Esophagus squamous epithelium (tissue), 5 donors: ENCODE results near the gene TERC. TPM values are rescaled to one million over a fixed set of nuclear protein-coding genes. Genes with fewer than 3 reads are reported as not detected.
A peak's percentile ranks its signal among the peaks of the same experiment; 100 is the strongest.

Experiments used
- DNase-seq: peaks from one replicate; lab custom pipeline; 2025; lab: John Stamatoyannopoulos, UW
- H3K27ac ChIP-seq, 4 donors: fragments of 200-600 bp; sonication (generic); one replicate each; pipeline ENCODE4 v1.5.1; 2016 to 2019; ENCODE audit warnings: mild to moderate bottlenecking in 1 of 4
- H3K27me3 ChIP-seq, 4 donors: fragments of 200-600 bp; sonication (generic); 1 replicate in 3 of 4; 2 replicates in 1 of 4; pipeline versions ENCODE4 v1.5.1 to v1.6.0; 2017 to 2021; ENCODE audit warnings: antibody characterized with exemption in 1 of 4
- H3K36me3 ChIP-seq, 3 donors: fragments of 200-600 bp; sonication (generic); one replicate each; pipeline ENCODE4 v1.5.1; 2016 to 2019
- H3K4me1 ChIP-seq, 3 donors: fragments of 200-600 bp; sonication (generic); one replicate each; pipeline ENCODE4 v1.5.1; 2017 to 2019
- H3K4me3 ChIP-seq, 4 donors: fragments of 200-600 bp; sonication (generic); 1 replicate in 3 of 4; 2 replicates in 1 of 4; pipeline ENCODE4 v1.5.1; 2016 to 2019; ENCODE audit warnings: mild to moderate bottlenecking in 2 of 4, moderate library complexity in 1 of 4
- H3K9me3 ChIP-seq, 3 donors: fragments of 200-600 bp; sonication (generic); one replicate each; pipeline ENCODE4 v1.5.1; 2016 to 2019
- POLR2A ChIP-seq, 4 donors: fragments of 450-650 bp; IDR thresholded peaks; one replicate each; pipeline ENCODE4 v1.6.1; 2017; ENCODE audit warnings: antibody characterized with exemption in 4 of 4, mild to moderate bottlenecking in 4 of 4, moderate library complexity in 3 of 4
- WGBS, 2 donors: methylation state at CpG; one replicate each; pipeline ENCODE4 v1.1.5; 2018; 5-methylcytosine and 5-hydroxymethylcytosine counted together
- intact Hi-C: fragments of 100-400 bp; cut with DNase I; formaldehyde crosslinking; loops from one replicate; pipeline ENCODE4 v1.15.0; 2022
- total RNA-seq, 4 donors: library from RNA; depleted of rRNA; stranded (reverse); fragments of >200 nt; gene quantifications; one replicate each; pipeline ENCODE4 v1.1.0, GENCODE V29; 2016
- TF ChIP-seq, protein P1 (sequence below), 6 experiments: fragments of 450-650 bp in 4 of 6; fragments of 200-600 bp in 2 of 6; sonication (generic) in 2 of 6; IDR thresholded peaks; one replicate each; pipeline ENCODE4 v1.5.1; 2016 to 2019; ENCODE audit warnings: antibody characterized with exemption in 6 of 6, mild to moderate bottlenecking in 4 of 6, moderate library complexity in 4 of 6
- donor health status: DM: yes; HTN: yes; CAD: no.

Gene TERC
- total RNA-seq, 4 donors from 2014 or later = 120 to 221 (median 166) TPM

DNA sequence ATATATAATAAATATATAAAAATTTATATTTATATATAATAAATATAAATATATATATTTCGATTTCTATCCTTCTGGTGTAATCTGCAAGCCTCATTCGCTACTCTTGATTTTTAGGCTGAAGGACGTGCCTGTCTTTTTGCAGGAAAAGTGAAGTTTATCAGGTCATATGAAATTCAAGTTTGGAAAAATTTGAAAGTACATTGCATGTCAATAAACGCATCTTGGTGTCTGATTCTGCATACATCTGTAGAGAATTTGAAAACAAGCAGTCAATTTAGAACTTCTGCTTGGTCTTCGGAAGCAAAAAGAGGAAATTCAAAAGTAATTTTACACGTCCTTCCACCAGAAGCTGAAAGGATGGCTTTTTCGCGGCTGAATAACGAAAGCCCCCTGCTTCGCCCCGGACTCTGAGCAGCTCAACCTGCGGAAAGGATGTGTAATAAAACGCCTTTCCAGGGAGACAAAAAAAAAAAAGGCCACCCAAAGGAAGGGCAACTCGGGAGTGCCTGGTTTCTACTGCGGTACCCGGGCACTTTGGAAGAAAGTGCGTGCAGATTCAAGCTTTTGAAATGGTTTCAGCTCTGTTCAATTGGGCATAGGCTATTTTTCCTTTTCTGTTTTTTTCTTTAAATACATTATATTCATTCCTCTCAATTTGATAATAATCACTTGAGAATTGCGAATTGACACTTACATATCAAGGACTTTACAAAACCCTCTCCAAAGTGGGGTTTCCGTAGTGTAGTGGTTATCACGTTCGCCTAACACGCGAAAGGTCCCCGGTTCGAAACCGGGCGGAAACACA, 6.8 kb upstream of the TERC start:
- no peaks in the 10 kb centered on the region for H3K9me3 ChIP-seq
- H3K27me3 ChIP-seq = no peaks in the 10 kb centered on the region
- peaks cover 10 to 33% (median 21%) of the 10 kb centered on the region in 3 donors for H3K4me1 ChIP-seq
- intact Hi-C loops = no loop called here
- peak overlapping the region; percentile 99 to 100 (median 100) for H3K27ac ChIP-seq
- H3K36me3 ChIP-seq = peaks cover 0 to 27% (median 0%) of the 10 kb centered on the region in 3 donors
- H3K4me3 ChIP-seq = peak overlapping the region; percentile 68 to 99 (median 80)
- no peak for TF ChIP-seq POLR2A (IDR thresholded peaks at IDR 0.05)
- TF ChIP-seq, protein P1, sequence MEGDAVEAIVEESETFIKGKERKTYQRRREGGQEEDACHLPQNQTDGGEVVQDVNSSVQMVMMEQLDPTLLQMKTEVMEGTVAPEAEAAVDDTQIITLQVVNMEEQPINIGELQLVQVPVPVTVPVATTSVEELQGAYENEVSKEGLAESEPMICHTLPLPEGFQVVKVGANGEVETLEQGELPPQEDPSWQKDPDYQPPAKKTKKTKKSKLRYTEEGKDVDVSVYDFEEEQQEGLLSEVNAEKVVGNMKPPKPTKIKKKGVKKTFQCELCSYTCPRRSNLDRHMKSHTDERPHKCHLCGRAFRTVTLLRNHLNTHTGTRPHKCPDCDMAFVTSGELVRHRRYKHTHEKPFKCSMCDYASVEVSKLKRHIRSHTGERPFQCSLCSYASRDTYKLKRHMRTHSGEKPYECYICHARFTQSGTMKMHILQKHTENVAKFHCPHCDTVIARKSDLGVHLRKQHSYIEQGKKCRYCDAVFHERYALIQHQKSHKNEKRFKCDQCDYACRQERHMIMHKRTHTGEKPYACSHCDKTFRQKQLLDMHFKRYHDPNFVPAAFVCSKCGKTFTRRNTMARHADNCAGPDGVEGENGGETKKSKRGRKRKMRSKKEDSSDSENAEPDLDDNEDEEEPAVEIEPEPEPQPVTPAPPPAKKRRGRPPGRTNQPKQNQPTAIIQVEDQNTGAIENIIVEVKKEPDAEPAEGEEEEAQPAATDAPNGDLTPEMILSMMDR (IDR thresholded peaks at IDR 0.05) = no peak
- 0 to 1% methylated on average over 27 of the region's 27 CpGs for WGBS, 2 donors
- no peak for DNase-seq

DNA sequence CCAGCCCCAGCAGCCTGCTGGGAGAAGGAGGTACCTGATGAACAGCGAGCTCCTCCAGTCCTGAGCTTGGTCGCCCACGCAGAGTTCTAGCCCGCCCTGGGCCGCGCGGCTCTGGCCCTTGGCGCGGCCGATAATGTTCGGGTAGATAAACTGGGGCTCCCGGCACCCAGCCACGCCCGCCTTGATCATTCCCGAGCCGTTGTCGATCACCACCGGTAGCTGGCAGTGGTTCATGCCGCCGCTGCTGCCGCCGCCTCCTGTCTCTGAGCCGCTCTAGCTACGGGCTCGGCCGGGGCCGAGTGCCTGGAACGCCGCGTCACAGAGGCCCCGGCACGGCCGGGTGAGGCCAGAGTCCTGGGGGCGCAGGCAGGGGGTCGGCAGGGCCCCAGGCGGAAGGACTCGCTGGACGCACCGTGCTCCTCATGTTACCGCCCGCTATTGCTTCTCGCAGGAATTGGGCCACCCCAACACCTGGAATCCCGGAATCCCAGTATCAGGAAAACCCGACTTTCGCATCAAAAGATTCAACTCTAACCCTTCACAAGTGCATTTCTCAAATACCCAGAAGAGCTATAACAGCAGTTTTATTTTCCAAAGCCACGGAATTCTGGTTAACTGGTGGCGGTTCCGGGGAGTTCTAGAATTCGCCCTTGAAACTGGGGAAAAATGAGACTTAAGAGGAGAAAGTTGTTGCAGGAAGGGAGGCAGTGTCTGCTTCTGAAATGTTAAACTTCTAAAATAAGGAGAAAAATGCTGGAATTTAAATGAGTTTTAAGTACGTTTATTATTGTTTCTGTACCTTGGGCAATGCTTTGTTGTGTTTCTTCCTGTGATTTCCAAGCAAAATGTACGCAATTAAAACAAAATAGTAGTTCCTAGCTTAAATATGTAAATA, 4.7 kb upstream of the TERC start, which contains the start of gene ACTRT3:
ACTRT3 (minus strand) TSS at position 275 of the 895 bp plus-strand sequence; CDS start at position 234, 41 bp downstream.
- peaks cover 6 to 18% (median 9%) of the 10 kb centered on the region in 3 donors for H3K4me1 ChIP-seq
- intact Hi-C loops = no loop called here
- WGBS, 2 donors = 0 to 2% methylated on average over 10 to 16 of the region's 51 CpGs
- DNase-seq = peak; percentile 15
- H3K36me3 ChIP-seq = peaks cover 0 to 5% (median 0%) of the 10 kb centered on the region in 3 donors
- H3K9me3 ChIP-seq = no peaks in the 10 kb centered on the region
- H3K4me3 ChIP-seq = peak within 1 kb of the TSS; percentile 39 to 87 (median 67)
- no peaks in the 10 kb centered on the region for H3K27me3 ChIP-seq
- peak within 1 kb of the TSS; percentile 81 to 95 (median 89) for H3K27ac ChIP-seq
- TF ChIP-seq POLR2A (IDR thresholded peaks at IDR 0.05) = peak in 1 of 4 donors; percentile 56
- TF ChIP-seq, protein P1 (IDR thresholded peaks at IDR 0.05) = no peak

DNA sequence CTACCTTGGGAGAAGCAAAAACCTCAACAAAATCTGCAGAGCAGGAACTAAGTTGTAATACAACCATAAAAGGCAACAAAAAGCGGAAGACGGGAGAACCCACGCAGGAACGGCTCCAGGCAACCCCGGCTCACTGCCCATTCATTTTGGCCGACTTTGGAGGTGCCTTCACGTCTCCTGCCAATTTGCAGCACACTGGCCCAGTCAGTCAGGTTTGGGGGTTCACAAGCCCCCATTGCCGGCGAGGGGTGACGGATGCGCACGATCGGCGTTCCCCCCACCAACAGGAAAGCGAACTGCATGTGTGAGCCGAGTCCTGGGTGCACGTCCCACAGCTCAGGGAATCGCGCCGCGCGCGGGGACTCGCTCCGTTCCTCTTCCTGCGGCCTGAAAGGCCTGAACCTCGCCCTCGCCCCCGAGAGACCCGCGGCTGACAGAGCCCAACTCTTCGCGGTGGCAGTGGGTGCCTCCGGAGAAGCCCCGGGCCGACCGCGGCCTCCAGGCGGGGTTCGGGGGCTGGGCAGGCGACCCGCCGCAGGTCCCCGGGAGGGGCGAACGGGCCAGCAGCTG, 463 bp downstream of the TERC start:
- peak; percentile 9 for DNase-seq
- Histone ChIP-seq H3K9me3 (no peaks in the 10 kb centered on the region), H3K4me3 (peak overlapping the region; percentile 89 to 94 (median 94)), H3K36me3 (no peaks in the 10 kb centered on the region), H3K4me1 (peaks cover 0 to 20% (median 6%) of the 10 kb centered on the region in 3 donors), H3K27me3 (no peaks in the 10 kb centered on the region), H3K27ac (peak overlapping the region; percentile 98 to 100 (median 99))
- 0 to 2% methylated on average over 7 to 10 of the region's 46 CpGs for WGBS, 2 donors
- intact Hi-C loops = no loop called here
- TF ChIP-seq, protein P1 (IDR thresholded peaks at IDR 0.05) = no peak
- no peak for TF ChIP-seq POLR2A (IDR thresholded peaks at IDR 0.05)

DNA sequence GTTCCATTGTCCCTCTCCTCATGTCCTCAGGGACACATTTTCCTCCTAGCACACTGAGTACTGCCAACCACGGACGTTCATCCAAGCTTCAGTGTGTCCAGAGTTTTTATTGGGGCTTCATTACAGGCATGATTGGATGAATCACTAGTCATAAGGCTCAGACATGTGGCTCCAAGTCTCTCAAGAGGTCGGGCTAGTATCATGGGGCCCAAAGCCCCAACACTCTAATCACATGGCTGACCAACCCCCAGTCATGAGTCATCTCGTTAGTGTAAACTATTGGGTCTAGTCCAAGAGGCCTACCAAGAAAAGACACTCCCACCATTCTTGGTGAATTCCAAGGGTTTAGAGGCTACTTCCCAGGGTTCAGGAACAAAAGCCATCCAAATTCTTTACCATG, 4.4 kb downstream of the TERC start:
- DNase-seq = no peak
- H3K4me3 ChIP-seq = no peak overlapping the region
- WGBS, 2 donors = 65 to 68% methylated on average over 4 of the region's 4 CpGs
- no peaks in the 10 kb centered on the region for H3K36me3 ChIP-seq
- H3K9me3 ChIP-seq = no peaks in the 10 kb centered on the region
- H3K27me3 ChIP-seq = no peaks in the 10 kb centered on the region
- peaks cover 0 to 21% (median 6%) of the 10 kb centered on the region in 3 donors for H3K4me1 ChIP-seq
- TF ChIP-seq, protein P1 (IDR thresholded peaks at IDR 0.05) = no peak
- TF ChIP-seq POLR2A (IDR thresholded peaks at IDR 0.05) = no peak
- intact Hi-C loops = no loop called here
- H3K27ac ChIP-seq = no peak overlapping the region
